Lower lobe of right lung (tissue), 2 donors: ENCODE measurements around the gene TFF1. TPM values are rescaled to one million over a fixed set of nuclear protein-coding genes. Genes with fewer than 3 reads are reported as not detected.

Experiments
- ATAC-seq, 2 donors: fragments of 200-7000 bp; cut with Tn5 transposase; one replicate each; pipeline ENCODE4 v1.9.1; 2020 to 2022; ENCODE audit warnings: mild to moderate bottlenecking in 2 of 2, moderate library complexity in 2 of 2
- DNase-seq: peaks from one replicate; pipeline ENCODE4 v3.0.0-alpha.2; 2020
- H3K27ac ChIP-seq: fragments of 200-600 bp; one replicate; pipeline ENCODE4 v1.8.0; 2022
- H3K27me3 ChIP-seq: fragments of 200-600 bp; one replicate; pipeline ENCODE4 v1.8.0; 2022; ENCODE audit warnings: low read depth
- H3K36me3 ChIP-seq: fragments of 200-600 bp; one replicate; pipeline ENCODE4 v1.8.0; 2022; ENCODE audit warnings: mild to moderate bottlenecking
- H3K4me1 ChIP-seq: fragments of 200-600 bp; one replicate; pipeline ENCODE4 v1.8.0; 2022
- H3K4me3 ChIP-seq: fragments of 200-600 bp; one replicate; pipeline ENCODE4 v1.8.0; 2022; ENCODE audit warnings: mild to moderate bottlenecking
- H3K9me3 ChIP-seq: fragments of 200-600 bp; one replicate; pipeline ENCODE4 v1.8.0; 2022
- CTCF ChIP-seq: fragments of 200-600 bp; IDR thresholded peaks from one replicate; pipeline ENCODE4 v1.8.0; 2022; ENCODE audit warnings: antibody characterized with exemption, mild to moderate bottlenecking
- intact Hi-C: fragments of 100-400 bp; cut with DNase I; formaldehyde crosslinking; loops from one replicate; pipeline ENCODE4 v1.11.0; 2022
- long read RNA-seq: library from polyadenylated mRNA; unstranded; transcript quantifications from one replicate; pipeline ENCODE4 v2.0.0, GENCODE V29; 2021
- total RNA-seq: library from RNA; stranded (reverse); fragmentation: NEBNext Ultra II Directional; extraction: Animal tissue kit (Norgen Biotek cat#: 25700); gene quantifications from one replicate; pipeline ENCODE4 v1.2.1, GENCODE V29; 2021
- donor health status: DM: no; HTN: yes; CAD: no; lungs with severe emphysema.

TFF1 gene
- not detected for total RNA-seq
- long read RNA-seq, result 0 reads

GRCh38 chr21:42366292-42367010 lies at the start of gene TFF1:
TSS of gene TFF1 (minus strand) at chr21:42366535. CDS start at chr21:42366495, 40 bp downstream.
- ATAC-seq (peak in 1 of 2 donors; percentile 26), DNase-seq (no peak)
- intact Hi-C loops, result no loop called here
- Histone ChIP-seq H3K9me3 (no peaks in the 10 kb centered on the region), H3K4me3 (no peak within 1 kb of the TSS), H3K27ac (no peak within 1 kb of the TSS), H3K27me3 (peaks cover 16% of the 10 kb centered on the region), H3K4me1 (no peaks in the 10 kb centered on the region), H3K36me3 (no peaks in the 10 kb centered on the region)
- no peak for TF ChIP-seq CTCF

GRCh38 chr21:42414928-42415769 lies 48.8 kb upstream of the TFF1 start:
- Histone ChIP-seq H3K27ac (no peak overlapping the region), H3K27me3 (peaks cover 4% of the 10 kb centered on the region), H3K9me3 (no peaks in the 10 kb centered on the region), H3K4me1 (no peaks in the 10 kb centered on the region), H3K4me3 (no peak overlapping the region), H3K36me3 (no peaks in the 10 kb centered on the region)
- DNase-seq (no peak), ATAC-seq (peak; percentile 42 to 56)
- no peak for TF ChIP-seq CTCF
- intact Hi-C loops, result no loop called here

GRCh38 chr21:42414553-42414927 lies 48.2 kb upstream of the TFF1 start:
- ATAC-seq (no peak), DNase-seq (no peak)
- Histone ChIP-seq H3K27ac (no peak overlapping the region), H3K27me3 (peaks cover 4% of the 10 kb centered on the region), H3K36me3 (no peaks in the 10 kb centered on the region), H3K9me3 (no peaks in the 10 kb centered on the region), H3K4me1 (no peaks in the 10 kb centered on the region), H3K4me3 (no peak overlapping the region)
- intact Hi-C loops, result no loop called here
- TF ChIP-seq CTCF, result no peak

GRCh38 chr21:42414066-42414465 lies 47.7 kb upstream of the TFF1 start:
- Histone ChIP-seq H3K4me3 (no peak overlapping the region), H3K27me3 (peaks cover 4% of the 10 kb centered on the region), H3K36me3 (no peaks in the 10 kb centered on the region), H3K27ac (no peak overlapping the region), H3K9me3 (no peaks in the 10 kb centered on the region), H3K4me1 (no peaks in the 10 kb centered on the region)
- TF ChIP-seq CTCF, result no peak
- DNase-seq (no peak), ATAC-seq (no peak)
- intact Hi-C loops, result no loop called here

- H3K4me3 ChIP-seq, result no peak overlapping the region
- TF ChIP-seq CTCF, result no peak
- H3K36me3 ChIP-seq, result no peaks in the 10 kb centered on the region
- H3K4me1 ChIP-seq, result no peaks in the 10 kb centered on the region
- H3K9me3 ChIP-seq, result no peaks in the 10 kb centered on the region
- H3K27me3 ChIP-seq, result peaks cover 4% of the 10 kb centered on the region
- DNase-seq (no peak), ATAC-seq (no peak)
- no peak overlapping the region for H3K27ac ChIP-seq
- intact Hi-C loops, result no loop called here
Measured at GRCh38 chr21:42413500-42413899, 47.2 kb upstream of the TFF1 start.
